ENCODE results near the gene NBPF6. TPM values are rescaled to one million over a fixed set of nuclear protein-coding genes. Genes with fewer than 3 reads are reported as not detected.

Gene NBPF6
- total RNA-seq, 1 experiment from 2014 or later = not detected

- H3K27me3 ChIP-seq (ENCODE audit: insufficient read depth, low read length) = no peaks in the 10 kb centered on the region
- H4K5ac ChIP-seq (ENCODE audit: insufficient read length, low read depth, low read length) = no peak overlapping the region
- TF ChIP-seq CTCF (conservative IDR thresholded peaks at IDR 0.05) = no peak
- H3K9ac ChIP-seq (ENCODE audit: extremely low read depth, insufficient read length, low read length) = no peak overlapping the region
- no peak overlapping the region for H2BK5ac ChIP-seq (ENCODE audit: insufficient read length, low read length)
- H3K79me1 ChIP-seq (ENCODE audit: insufficient read depth, low read depth, low read length, poor library complexity, severe bottlenecking) = no peaks in the 10 kb centered on the region
- no CpG with 5 or more reads among the region's 2 CpGs for WGBS (ENCODE audit: extremely low coverage, insufficient read length, low lambda C conversion rate)
- peaks cover 57 to 67% of the 10 kb centered on the region in 2 experiments for H3K9me3 Mint-ChIP-seq
- H3K4me1 ChIP-seq (ENCODE audit: insufficient read depth, low read length) = no peaks in the 10 kb centered on the region
- H3K27ac ChIP-seq (ENCODE audit: insufficient read length, low read depth, low read length) = no peak overlapping the region
- no peak overlapping the region for H2BK20ac ChIP-seq (ENCODE audit: low read depth, low read length, poor library complexity, severe bottlenecking)
- H4K8ac ChIP-seq (replicated peaks; ENCODE audit: insufficient read length, low read depth, low read length) = no peak overlapping the region
- H3K23me2 ChIP-seq (ENCODE audit: insufficient read length, low read depth, low read length, poor library complexity, severe bottlenecking) = no peaks in the 10 kb centered on the region
- no peak overlapping the region for H3T11ph ChIP-seq (ENCODE audit: low read length)
- no peaks in the 10 kb centered on the region for H3K27me3 Mint-ChIP-seq (ENCODE audit: low read depth)
- no peak for DNase-seq
- H3K36me3 Mint-ChIP-seq (ENCODE audit: insufficient read depth in 1 of 3, low read depth in 3 of 3) = peaks cover 28 to 35% (median 28%) of the 10 kb centered on the region in 3 experiments
- H3K23ac ChIP-seq (ENCODE audit: insufficient read length, low read depth, low read length) = no peak overlapping the region
- H2BK15ac ChIP-seq (ENCODE audit: low read depth, low read length) = no peak overlapping the region
- H4K91ac ChIP-seq (ENCODE audit: insufficient read length, low read depth, low read length) = no peak overlapping the region
- H3K79me2 ChIP-seq (ENCODE audit: insufficient read depth, low read length) = no peaks in the 10 kb centered on the region
- H3K4ac ChIP-seq (ENCODE audit: low read depth, low read length) = no peak overlapping the region
- no peaks in the 10 kb centered on the region for H4K20me1 ChIP-seq (ENCODE audit: control insufficient read depth, insufficient read depth, insufficient read length)
- H2BK12ac ChIP-seq (ENCODE audit: insufficient read length, low read depth, low read length) = no peak overlapping the region
- H3K9me3 ChIP-seq (ENCODE audit: control insufficient read depth, low read depth, low read length) = peaks cover 6% of the 10 kb centered on the region
- no peak overlapping the region for H3K14ac ChIP-seq (ENCODE audit: insufficient read depth, low read length)
- no peak overlapping the region for H3K4me3 Mint-ChIP-seq
- no peak overlapping the region for H2BK120ac ChIP-seq (ENCODE audit: low read depth, low read length, poor library complexity, severe bottlenecking)
- H3K4me2 ChIP-seq (ENCODE audit: insufficient read depth, insufficient read length, low read length) = no peak overlapping the region
- H2AFZ ChIP-seq (ENCODE audit: low read length) = no peak overlapping the region
- no peak overlapping the region for H3K18ac ChIP-seq (ENCODE audit: insufficient read length, low read depth, low read length)
- H2AK5ac ChIP-seq (ENCODE audit: insufficient read length, low read length) = no peak overlapping the region
- no peak overlapping the region for H3K27ac Mint-ChIP-seq
- no peaks in the 10 kb centered on the region; a peak in 1 of 4 replicates for H3K4me1 Mint-ChIP-seq
- no peak overlapping the region for H3K56ac ChIP-seq (ENCODE audit: insufficient read length, low read depth, low read length)
These were observed 28.4 kb downstream of the NBPF6 start for GRCh38 chr1:108478429-108479015.
